Neutrophil (primary cell): ENCODE data around the gene SCFD2.

Source experiments
- H3K27ac ChIP-seq: fragments of 200-600 bp; sonication (generic); 2 replicates; pipeline ENCODE4 v1.5.1; 2016; ENCODE audit warnings: mild to moderate bottlenecking, moderate library complexity
- H3K27me3 ChIP-seq: fragments of 200-600 bp; sonication (generic); 2 replicates; pipeline ENCODE4 v1.6.0; 2016; ENCODE audit warnings: mild to moderate bottlenecking
- H3K36me3 ChIP-seq: fragments of 200-600 bp; sonication (generic); 2 replicates; pipeline ENCODE4 v1.5.1; 2017
- H3K4me1 ChIP-seq, 2 experiments: fragments of 200-600 bp in 1 of 2; sonication (generic) in 1 of 2; 1 replicate in 1 of 2; 2 replicates in 1 of 2; pipeline versions ENCODE4 v1.5.1 to v1.6.1; 2013 to 2016; ENCODE audit warnings: low read depth in 1 of 2, low read length in 1 of 2, mild to moderate bottlenecking in 1 of 2, moderate library complexity in 1 of 2; ENCODE audit not compliant: control insufficient read depth in 1 of 2, insufficient read depth in 1 of 2
- H3K4me3 ChIP-seq, 2 experiments: fragments of 200-600 bp in 1 of 2; sonication (generic) in 1 of 2; 1 replicate in 1 of 2; 2 replicates in 1 of 2; pipeline ENCODE4 v1.5.1; 2013 to 2016; ENCODE audit warnings: low read depth in 1 of 2, low read length in 1 of 2, mild to moderate bottlenecking in 1 of 2, moderate library complexity in 1 of 2
- H3K9me3 ChIP-seq: fragments of 200-600 bp; sonication (generic); 2 replicates; pipeline ENCODE4 v1.5.1; 2016
- CTCF ChIP-seq: fragments of 200-600 bp; sonication (generic); IDR thresholded peaks from 2 replicates; pipeline ENCODE4 v1.5.1; 2016; ENCODE audit warnings: antibody characterized with exemption

SCFD2 gene

DNA sequence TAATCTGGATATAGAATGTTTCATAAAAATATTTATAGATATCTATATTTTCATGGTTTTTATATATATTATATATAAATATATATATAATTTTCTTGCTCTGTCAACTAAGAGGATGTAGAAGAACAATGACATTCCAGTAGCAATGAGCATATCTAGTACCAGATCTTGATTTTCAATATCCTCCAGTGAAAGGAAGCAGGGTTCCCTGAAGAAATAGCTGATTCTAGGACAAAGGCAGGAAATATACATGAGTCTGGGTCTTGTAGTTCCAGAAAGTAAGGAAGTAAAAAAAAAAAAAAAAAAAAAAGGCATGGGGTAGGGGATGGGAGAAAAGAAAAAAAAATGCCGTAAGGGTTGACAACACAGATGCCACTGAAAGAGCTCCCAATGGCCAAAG is 262.4 kb downstream of the SCFD2 start:
- no peak overlapping the region for H3K4me3 ChIP-seq
- H3K4me1 ChIP-seq = no peaks in the 10 kb centered on the region
- H3K27me3 ChIP-seq = no peaks in the 10 kb centered on the region
- no peaks in the 10 kb centered on the region for H3K36me3 ChIP-seq
- no peak for TF ChIP-seq CTCF
- H3K27ac ChIP-seq = no peak overlapping the region
- H3K9me3 ChIP-seq = no peaks in the 10 kb centered on the region

GRCh38 chr4:53101191-53101581 is 264.7 kb downstream of the SCFD2 start:
- no peak for TF ChIP-seq CTCF
- Histone ChIP-seq H3K4me1 (no peaks in the 10 kb centered on the region), H3K4me3 (no peak overlapping the region), H3K27me3 (no peaks in the 10 kb centered on the region), H3K27ac (no peak overlapping the region), H3K9me3 (no peaks in the 10 kb centered on the region), H3K36me3 (no peaks in the 10 kb centered on the region)

GRCh38 chr4:53100501-53101190 is 265.2 kb downstream of the SCFD2 start:
- H3K4me3 ChIP-seq = no peak overlapping the region
- no peaks in the 10 kb centered on the region for H3K36me3 ChIP-seq
- TF ChIP-seq CTCF = no peak
- H3K27me3 ChIP-seq = no peaks in the 10 kb centered on the region
- H3K27ac ChIP-seq = no peak overlapping the region
- H3K4me1 ChIP-seq = no peaks in the 10 kb centered on the region
- no peaks in the 10 kb centered on the region for H3K9me3 ChIP-seq

DNA sequence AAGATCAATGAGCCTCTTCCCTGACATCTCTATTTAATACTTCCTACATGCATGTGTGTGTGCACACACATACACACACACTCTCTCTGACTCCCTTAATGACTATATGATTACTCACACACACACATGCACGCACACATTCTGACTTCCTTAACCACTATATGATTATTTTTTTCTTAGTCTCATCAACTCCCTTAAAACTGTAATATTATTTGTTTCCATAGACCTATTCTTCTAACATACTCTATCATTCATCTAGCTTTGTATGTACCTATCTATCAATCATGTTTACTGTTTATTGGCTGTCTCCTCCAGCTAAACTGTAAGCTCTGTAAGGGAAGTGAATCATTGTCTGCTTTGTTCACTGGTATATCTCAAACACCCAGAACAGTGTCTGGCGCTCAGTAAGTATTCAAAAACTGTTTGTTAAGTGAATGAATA is 267.2 kb downstream of the SCFD2 start:
- no peaks in the 10 kb centered on the region for H3K9me3 ChIP-seq
- no peaks in the 10 kb centered on the region for H3K36me3 ChIP-seq
- H3K27ac ChIP-seq = no peak overlapping the region
- no peak for TF ChIP-seq CTCF
- no peaks in the 10 kb centered on the region for H3K27me3 ChIP-seq
- no peak overlapping the region for H3K4me3 ChIP-seq
- H3K4me1 ChIP-seq = no peaks in the 10 kb centered on the region

DNA sequence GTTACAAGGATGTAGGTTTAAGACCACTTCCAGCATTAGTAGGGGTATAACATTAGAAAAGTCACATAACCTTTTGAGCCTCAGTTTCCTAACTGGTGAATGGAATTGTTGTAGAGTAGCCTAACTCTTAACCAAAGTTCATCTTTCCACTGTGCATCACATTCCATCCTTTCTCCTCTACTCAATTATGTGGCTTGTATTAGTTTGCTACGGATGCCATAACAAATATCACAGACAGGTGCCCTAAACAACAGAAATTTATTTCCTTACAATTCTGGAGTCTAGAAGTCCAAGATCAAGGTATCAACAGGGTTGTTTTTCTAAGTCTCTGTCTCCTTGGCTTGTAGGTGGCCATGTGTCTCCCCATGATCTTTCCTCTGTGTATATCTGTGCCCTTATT is 271.8 kb downstream of the SCFD2 start:
- Histone ChIP-seq H3K4me3 (no peak overlapping the region), H3K36me3 (no peaks in the 10 kb centered on the region), H3K27me3 (no peaks in the 10 kb centered on the region), H3K4me1 (no peaks in the 10 kb centered on the region), H3K27ac (no peak overlapping the region), H3K9me3 (no peaks in the 10 kb centered on the region)
- no peak for TF ChIP-seq CTCF
